Activated T-cell treated with anti-CD3 and anti-CD28 coated beads for 4 hours (primary cell): Measurements from ENCODE around the gene FAM131C.
A peak's percentile ranks its signal among the peaks of the same experiment; 100 is the strongest.
"Not testable (repeated sequence)": the region's sequence is repeated elsewhere in the genome, so short reads cannot be mapped to it uniquely, and the experiment has no call there.

Source experiments
- DNase-seq: peaks from one replicate; pipeline ENCODE4 v3.0.0-alpha.2; 2020

The FAM131C gene, protein sequence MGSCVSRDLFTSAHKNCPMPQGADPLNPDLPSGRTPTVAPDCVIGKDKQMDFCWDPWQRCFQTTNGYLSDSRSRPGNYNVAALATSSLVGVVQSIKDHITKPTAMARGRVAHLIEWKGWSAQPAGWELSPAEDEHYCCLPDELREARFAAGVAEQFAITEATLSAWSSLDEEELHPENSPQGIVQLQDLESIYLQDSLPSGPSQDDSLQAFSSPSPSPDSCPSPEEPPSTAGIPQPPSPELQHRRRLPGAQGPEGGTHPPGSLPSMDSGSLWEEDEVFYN

DNA sequence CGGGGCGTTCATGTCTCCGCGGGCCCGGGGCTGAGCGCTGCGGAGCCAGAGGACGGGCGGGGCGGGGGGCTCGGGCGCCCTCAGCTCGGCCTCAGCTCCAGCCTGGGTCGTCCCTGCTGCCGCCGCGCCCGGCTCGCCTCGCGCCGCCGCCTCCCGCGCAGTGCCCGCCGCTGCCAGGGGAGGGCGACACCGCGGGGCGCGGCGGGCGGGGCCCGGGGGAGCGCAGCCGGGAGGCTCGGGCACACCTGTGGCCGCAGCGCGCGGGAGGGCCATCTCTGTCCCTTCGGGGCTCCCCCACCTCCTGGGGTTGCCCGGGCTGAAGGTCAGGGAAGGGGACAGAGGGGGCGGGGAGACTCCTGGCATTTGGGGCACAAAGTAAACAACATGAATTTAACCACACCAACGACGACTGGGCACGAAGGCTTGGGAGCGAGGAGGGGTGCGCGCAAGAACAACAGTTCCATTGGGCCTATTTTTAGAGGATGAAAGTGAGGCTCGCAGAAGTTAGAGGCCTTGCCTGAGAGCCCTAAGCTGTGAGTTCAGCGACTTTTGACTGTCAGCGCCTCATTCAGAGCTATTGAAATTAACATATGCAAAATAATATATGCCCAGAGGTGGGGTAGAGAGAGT is at the start of gene FAM131C:
Gene FAM131C, minus strand, starts transcription at position 162 of the 630 bp plus-strand sequence. CDS start 209 bp downstream, outside the sequence.
- no peak for DNase-seq

DNA sequence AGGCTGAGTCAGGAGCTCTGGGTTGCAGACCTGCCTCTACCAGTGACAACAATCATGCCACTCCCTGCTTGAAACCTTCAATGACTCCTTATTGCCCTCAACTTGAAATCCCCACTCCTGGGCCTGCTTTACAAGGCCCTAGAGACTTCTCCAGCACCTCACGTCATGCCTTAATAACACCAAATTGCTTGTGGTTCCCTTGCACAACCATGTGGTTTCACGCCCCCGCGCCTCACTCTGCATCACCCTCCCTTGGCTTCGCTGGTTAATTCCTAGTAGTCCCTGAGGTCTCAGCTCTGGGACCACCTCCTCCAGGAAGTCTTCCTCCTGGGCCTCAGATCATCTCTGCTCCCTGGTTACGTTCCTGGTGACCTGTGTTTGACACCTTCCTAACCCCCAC is 49.5 kb upstream of the FAM131C start:
- peak; percentile 33 for DNase-seq

DNA sequence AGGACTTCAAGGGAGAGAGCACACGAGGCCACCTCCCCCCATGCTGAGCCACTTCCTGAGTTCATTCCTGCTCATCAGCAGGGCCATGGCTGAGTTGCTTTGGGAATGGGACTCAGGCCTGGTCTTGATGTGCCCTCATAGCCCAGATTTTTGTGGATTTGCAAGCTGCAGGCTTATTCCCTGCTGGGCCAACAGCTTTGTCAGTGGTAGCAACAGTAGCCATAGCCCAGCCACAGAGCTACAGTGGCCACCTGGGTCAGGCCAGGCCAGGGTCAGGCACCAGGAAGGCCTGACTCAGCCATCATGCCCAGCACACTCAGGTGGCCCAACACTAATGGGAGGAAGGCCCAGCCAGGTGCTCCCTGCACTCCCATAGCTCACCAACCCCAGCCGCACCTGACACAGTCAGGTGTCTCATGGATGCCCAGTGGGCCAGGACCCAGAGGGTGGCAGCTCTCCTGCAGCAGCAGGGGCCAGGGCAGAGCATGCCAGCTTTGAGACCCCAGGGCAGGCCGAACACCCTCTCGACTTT is 49.0 kb upstream of the FAM131C start:
- no peak for DNase-seq

DNA sequence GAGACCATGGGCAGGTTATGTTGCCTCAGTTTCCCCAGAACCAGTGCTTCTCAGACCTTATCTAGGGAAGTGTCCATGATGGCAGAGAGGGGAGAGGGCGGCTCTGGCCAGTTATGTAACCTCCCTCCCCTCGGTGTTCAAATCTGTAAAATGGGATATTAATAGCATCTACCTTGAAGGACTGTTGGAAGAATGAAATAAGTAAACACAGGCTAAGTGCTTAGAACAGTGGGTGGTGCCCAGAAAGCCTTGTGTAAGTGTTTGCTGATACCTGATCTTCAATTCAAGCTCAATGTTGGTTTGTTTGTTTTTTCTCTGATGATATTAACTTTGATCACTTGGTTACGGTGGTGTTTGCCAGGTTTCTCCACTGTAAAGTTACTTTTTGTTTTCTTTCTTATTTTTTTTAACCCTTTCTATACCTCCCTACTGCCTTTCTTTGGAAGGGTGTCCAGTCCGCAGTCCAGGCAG is 47.5 kb upstream of the FAM131C start:
- DNase-seq = no peak

DNA sequence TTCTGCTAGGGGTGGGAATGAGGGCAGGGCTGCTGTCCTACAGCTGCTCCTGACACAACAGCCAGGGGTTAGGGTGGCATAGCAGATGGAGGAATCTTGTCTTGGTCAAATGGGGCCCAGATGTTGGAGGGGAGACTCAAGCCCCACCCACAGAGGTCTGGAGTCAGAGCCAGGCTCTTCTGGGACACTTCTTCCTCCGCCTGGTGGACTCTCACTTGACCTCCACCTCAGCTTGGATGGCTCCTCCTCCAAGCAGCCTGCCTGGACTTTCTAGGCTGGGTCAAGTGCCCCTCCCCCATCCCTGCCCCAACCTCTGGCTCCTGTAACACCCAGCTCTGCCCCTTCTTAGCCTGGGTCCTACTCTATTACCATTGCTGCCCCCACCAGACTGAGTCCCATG is 47.0 kb upstream of the FAM131C start:
- DNase-seq = no peak

DNA sequence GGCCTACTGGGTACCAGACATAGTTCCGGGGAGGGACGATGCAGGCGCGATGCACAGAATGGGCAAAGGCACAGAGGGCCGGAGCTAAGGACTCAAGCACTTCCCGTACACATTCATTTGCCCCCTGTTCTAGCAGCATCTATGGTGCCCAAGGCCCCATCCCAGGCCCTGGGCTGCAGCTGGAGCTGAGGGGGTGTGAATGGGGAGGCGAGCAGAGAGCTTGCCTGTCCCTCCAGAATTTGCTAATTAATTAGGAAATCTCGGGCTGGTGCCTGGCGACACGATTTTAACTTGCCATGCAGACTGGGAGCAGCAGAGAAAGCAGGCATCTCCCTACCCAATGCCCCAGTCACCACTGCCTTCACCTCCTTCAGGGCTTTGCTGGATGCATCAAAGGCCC is 46.5 kb upstream of the FAM131C start:
- no peak for DNase-seq

DNA sequence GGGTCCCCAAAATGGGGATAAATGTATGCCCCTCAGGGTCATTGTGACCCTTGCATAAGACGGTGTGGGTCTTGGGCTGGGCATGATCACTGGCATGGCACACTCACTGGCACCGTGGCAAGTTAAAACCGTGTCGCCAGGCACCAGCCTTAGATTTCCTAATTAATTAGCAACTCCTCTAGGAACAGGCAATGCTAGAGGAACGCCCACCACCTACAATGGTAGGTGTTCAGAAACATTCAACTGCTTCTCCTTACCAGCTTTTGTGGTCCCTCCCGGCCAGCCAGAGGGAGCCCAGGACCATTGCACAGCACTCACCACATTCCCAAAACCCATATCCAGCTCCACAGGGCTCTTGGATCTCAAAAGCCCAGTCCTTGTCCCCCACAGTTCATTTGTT is 46.1 kb upstream of the FAM131C start:
- no peak for DNase-seq

DNA sequence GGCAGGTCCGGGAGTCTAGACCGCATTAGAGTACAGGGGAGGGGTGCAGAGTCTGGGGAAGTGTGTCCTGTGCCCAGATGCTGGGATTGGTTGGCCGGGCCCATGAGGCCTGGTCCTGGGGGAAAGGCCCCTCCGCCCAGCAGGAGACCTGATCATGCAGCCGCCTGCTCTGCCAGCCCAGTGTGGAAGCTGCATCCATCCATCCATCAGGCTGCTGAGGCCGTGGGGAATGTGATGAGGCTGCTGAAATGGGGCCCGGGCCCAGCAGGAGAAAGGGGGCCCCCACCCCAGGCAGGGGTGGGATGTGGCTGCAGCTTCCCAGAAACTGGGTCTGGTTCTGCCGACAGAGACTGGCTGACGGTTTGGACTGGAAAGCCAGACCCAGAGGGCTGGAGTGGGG is 45.3 kb upstream of the FAM131C start:
- DNase-seq = no peak

DNA sequence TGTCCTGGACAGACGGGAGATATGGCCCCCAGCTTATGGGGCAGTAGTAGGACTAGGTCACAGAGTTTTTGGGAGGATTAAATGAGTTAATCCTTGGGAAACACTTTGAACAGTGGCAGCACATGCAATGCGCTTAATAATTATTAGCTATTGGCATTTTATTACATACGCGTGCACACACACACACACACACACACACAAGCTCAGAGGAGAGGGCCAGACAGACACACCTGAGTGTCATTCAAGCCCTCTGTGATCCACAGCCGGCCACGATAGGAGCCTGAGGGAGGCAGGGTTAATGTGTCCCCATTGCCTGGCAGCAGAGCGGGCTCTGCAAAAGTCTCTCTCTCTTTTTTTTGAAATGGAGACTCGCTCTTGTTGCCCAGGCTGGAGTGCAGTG is 44.5 kb upstream of the FAM131C start:
- DNase-seq = no peak

DNA sequence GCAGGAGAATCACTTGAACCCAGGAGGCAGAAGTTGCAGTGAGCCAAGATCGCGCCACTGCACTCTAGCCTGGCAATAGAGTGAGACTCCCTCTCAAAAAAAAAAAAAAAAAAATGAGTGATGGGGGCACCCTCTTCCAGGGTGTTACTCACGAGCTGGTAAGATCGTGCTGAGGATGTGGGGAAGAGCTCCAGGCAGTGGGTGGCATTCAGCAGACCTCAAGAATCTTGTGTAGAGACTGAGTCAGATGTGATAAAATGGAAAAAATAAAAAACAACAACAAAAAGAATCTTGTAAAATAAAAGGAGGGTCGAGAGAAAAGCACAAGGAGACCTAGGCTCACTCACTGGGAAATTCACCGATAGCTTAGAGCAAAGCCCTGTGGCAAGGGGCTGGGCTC is 43.9 kb upstream of the FAM131C start:
- no peak for DNase-seq

DNA sequence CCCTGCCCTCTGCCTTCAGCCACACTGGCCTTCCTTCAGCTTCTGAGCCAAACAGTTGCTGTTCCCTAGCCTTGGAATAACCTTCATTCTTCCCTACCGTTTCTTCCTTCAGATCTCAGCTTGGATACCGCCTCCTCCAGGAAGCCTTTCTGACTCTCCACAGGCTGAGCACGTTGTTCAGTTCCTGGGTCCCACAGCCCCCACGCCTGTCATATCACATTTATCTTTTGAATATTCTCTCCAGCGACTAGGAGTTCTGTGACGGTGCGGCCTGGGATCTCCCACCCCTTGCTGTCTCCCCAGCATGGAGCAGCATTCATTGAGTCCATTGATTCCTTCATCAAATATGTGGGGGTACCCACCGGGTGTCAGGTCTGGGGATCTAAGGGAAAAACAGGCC is 43.2 kb upstream of the FAM131C start:
- no peak for DNase-seq

DNA sequence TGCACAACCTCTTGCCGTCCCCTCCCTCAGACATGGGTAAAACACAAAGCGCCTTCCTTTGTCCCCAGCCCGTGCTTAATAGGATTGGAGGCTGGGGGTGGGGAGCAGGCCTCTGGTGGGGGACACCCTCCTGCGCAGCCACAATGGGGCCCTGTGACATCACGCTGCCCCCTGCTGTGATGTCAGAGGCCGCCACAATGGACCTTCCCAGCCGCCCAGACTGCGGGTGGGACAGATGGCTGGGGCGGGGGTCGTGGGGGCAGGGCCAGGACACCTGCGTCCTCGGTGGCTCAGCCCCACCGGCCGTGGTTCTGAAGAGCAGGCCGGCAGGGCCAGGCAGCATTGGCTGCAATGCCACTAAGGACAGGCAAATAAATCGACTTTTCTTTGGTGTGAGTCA is 42.6 kb upstream of the FAM131C start:
- no peak for DNase-seq

DNA sequence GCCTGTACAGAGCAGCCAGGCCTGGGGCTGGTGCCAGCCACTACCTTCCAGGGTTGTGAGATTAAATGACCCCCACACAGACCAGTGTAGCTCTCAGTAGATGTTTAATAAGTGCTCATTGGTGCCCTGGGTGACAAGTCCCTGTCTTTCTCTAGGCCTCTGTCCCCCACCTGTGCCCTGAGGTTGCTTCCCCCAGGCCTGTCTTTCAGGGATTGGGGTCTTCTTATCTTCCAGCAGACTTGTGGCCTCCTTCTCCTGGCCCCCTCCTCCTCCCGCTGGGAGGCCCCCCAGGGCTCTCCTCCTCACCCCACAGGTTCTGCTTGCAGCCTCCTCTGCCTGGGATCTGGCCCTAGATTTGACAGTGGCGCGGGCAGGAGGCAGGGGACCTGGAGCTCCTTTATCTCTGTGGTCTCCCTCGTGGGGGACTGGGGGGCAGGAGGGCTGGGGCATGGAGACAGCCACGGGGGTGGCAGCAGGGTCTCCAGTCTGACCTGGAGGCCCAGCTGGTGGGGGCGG is 42.1 kb upstream of the FAM131C start:
- no peak for DNase-seq

DNA sequence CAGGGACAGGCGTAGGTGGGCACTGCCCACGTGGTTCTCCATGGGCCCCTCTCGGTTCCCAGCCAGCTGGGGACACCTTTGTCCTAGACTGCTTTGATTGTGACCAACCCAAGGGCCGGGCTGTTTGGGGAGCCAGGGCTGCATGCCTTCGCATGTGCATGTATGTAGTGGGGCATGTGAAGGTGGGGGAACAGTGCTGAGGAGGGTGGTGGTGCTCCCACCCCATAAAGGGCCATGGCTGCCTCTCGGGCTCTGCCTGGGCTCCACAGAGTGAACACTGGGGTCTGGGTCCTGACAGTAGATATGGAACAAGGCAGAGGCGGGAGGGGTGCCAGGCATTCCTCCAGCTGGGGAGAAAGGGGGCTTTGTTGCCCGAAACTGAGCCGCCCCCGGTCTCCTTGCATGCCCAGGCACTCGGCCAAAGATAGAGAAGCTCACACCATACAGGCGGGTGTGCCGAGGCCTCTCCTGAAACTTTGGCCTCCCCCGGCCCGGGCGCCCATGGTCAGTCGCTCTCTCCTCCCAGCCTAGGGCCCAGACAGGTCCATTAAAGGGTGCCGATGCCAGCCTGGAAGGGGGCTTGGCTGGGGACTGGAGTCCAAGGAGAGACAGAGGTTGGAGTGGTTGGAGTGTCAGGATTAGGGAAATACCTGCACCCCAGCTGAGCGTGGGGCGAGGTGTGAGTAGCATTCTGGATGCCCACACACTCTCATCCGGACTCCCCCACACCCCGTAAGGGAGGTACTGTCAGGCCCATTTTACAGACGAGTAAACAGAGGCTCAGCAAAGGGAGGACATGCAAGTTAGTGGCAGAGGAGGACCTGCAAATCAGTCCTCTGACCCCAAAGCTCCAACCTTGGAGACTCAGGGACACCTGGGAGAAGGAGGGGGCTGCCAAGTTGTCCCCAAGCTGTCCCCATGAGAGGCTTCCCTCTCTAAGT is 41.3 kb upstream of the FAM131C start:
- DNase-seq = no peak

DNA sequence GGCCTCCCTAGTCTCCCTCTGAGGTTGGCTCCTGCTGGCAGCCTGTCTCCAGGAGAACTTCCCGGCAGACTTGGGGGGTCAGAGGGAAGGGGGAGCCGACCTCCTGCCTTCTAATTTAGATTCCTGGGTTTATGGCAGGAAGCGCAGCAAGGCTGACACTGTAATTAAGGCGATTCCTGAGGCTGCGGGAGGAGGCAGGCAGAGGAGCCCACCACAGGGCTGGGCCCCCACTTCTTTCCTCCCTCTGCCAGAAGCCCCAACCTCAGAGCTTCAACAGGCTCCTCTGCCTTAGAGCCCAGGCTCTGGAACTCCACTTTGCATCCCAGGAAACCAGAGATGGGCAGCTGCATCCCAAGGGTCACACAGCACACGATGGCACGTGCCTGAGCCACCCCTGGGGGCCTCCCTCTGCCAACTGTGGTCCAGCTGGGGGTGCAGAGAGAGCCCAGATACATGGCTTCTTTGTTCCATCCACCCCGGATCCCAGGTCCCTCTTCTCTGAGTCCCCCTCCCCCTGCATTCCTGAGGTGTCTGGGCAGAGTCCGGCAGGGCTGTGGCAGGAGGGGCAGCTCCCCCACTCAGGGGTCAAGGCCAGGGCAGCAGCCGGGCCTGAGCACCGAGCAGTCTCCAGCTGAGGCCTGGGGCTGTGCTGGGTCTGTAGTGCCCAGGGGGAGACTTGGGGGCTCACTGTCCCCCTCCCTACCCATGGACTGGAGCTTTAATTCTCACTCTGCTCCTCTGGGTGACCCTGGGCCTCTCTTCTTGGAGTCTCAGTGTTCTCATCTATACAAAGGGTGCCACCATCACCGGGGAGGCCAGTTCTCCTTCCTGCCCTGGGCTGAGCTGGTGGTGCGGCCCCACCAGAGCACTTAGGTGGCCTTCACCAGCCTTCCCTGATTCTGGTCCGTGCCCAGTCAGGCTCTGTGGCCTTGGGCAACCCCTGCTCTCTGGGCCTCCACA is 39.4 kb upstream of the FAM131C start:
- no peak for DNase-seq

DNA sequence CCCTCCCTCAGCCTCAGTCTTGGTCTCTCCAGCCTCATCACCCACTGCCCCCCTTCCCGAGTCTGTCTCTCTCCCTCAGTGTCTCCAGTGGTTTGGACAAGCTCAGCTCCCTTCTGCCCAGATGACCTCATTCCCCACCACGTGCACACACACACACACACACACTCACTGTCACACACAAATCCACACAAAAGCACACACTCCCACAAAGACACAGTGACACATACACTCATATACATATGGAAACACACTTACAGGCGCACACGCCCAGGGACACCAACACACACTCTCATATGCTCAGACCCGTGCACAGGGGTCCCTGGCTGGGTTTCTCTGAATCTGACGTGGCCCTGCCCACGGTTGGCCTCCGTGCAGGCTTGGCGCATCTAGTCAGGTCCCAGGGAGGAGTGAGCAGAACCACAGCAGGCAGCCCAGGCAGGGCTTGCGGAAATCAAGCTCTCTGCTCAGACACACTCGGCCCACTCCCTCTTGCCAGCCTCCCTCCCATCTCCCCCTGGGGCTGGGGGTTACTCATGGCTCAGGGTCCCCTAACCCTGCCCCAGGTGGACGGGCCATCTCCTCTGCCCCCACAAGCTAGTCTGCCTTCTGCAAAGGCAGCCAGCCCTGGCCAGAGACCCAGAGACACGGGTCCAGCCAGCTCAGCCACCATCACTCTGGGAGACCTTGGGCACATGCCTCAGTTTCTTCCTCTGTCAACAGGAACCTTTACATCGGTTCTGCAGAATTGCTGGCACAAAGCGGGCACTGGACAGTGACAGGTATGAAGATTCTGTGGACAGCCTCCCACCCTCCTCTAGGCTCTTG is 38.5 kb upstream of the FAM131C start:
- no peak for DNase-seq

DNA sequence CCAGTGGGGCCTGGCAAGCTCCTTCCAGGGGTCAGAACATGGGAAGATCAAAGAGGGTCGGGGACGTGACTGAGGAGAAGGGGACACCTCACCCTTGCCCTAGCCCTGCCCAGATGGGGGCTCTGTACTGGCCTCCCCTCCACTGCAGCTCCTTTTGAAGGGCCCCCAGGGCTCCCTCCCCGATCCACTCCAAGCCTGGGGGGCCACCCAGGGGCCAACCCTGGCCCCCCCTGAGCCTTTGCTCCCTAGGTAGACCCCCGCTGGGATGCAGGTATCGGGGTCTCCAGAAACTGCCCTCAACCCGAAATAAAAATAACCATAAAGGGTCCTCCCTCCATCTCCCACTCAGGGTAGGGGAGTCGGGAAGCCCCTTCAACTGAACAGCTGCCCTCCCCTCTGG is 37.4 kb upstream of the FAM131C start:
- DNase-seq = no peak

DNA sequence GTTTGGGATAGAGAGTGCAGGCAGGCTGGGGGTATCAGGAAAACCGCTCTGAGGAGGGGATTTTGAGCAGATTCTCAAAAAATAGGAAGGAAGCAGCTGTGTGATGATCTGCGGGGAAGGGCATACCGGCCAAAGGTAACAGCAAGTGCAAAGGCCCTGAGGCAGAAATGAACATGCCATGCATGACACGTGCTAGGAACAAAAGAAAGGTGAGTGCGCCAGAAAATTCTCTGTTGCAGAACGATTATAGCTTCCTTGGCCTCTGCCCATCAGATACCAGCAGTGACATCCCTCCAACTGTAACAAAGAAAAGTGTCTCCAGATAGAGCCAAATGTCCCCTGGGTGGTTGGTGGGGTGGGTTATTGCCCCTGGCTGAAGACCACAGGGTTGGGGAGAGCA is 37.0 kb upstream of the FAM131C start:
- DNase-seq = no peak

DNA sequence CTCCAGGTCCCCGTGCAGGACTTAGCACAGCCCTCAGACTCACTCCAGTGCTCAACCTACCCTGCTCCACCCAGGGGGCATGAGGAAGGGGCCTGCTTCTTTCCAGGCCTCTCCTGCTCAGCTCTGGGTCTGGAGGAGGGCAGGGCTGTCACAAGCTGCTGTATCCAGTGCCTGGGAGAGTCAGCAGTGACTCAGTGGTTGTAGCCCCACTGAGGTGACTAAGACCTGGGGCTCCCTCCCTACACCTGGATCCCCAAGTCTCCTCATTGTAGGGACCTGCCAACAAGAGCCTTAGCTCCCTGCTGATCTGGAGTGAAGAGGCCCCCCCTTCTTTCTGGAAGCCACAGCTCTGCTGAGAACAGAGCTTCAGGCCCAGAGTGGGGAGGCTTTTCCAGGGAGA is 36.1 kb upstream of the FAM131C start:
- DNase-seq = no peak

DNA sequence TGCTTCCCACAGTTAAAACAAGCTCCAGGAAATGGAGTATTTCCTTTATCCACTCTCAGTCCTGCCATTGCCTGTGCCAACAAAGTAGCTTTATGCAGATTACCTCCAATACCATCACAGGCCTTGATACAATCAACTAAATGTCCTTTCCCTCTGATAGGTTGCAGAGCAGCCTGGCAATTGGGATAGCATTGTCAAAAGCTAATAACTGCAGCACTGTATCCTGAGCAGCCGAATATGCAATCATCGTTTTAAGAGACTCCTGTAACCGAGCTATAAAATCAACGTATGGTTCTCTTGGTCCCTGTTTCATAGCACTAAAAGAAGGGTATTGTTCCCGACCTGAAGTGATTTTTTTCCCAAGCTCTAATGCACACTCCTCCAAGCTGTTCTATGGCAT is 33.6 kb upstream of the FAM131C start:
- not testable (repeated sequence) for DNase-seq

DNA sequence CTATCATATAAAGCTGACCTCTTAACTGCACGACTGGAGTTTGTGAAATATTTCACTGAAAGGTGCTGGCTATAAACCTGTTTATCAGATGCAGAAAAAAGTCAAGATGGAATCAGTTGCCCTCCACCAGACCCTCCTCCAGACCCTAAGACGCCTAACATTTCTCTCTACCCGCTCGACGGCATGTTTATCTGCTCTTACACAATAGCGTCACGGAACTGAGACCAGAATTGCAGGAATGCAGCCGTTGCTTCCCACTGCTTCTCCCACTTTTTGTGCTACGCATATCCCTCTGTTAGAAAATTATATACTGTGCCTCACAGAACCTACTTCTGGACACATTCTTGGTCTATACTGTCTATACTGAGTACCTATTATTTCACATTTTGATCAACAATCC is 28.2 kb upstream of the FAM131C start:
- DNase-seq = no peak
